ENCODE measurements around the gene MYO18A.

DNA sequence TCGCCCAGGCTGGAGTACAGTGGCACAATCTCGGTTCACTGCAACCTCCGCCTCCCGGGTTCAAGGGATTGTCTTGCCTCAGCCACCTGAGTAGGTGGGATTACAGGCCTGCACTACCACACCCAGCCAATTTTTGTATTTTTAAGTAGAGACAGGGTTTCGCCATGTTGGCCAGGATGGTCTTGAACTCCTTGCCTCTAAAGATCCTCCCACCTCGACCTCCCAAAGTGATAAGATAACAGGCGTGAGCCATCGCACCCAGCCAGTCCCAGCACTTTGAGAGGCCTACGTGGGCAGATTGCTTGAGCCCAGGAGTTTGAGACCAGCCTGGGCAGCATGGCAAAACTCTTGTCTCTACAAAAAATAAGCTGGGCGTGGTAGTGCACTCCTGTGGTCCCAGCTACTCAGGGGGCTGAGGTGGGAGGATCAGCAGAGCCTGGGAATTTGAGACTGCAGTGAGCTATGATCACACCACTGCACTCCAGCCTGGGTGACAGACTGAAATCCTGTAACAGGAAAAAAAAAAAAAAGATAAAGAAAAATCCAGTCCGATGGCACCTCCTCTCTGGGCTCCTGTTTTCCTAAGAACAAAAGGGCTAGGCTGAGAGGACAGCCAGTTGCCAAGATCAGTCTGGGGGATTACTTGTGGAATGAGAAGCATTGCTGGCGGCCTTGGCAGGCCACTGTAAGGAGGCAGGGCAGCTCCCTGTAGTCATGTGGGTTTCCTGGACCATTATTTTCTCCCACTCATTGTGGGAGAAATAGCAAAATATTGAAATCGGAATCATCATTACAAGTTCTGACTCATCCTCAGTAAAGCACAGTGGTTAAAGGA lies 140.2 kb downstream of the MYO18A start:
- TF ChIP-seq CTCF (IDR thresholded peaks at IDR 0.05; ENCODE audit: poor library complexity) (no peak), EZH2 (IDR thresholded peaks at IDR 0.05; ENCODE audit: borderline replicate concordance) (no peak), EZH2phosphoT487 (IDR thresholded peaks at IDR 0.05; ENCODE audit: low read depth, severe bottlenecking, unreplicated experiment) (no peak)
